ENCODE measurements around the gene CMSS1. TPM values are rescaled to one million over a fixed set of nuclear protein-coding genes. Genes with fewer than 3 reads are reported as not detected.

Gene CMSS1
- total and polyA plus RNA-seq, 2 of the 13 experiments (the other 11 are each of a cell fraction or from before 2014, with no cell fraction given), result 6.4 to 48.7 TPM

DNA sequence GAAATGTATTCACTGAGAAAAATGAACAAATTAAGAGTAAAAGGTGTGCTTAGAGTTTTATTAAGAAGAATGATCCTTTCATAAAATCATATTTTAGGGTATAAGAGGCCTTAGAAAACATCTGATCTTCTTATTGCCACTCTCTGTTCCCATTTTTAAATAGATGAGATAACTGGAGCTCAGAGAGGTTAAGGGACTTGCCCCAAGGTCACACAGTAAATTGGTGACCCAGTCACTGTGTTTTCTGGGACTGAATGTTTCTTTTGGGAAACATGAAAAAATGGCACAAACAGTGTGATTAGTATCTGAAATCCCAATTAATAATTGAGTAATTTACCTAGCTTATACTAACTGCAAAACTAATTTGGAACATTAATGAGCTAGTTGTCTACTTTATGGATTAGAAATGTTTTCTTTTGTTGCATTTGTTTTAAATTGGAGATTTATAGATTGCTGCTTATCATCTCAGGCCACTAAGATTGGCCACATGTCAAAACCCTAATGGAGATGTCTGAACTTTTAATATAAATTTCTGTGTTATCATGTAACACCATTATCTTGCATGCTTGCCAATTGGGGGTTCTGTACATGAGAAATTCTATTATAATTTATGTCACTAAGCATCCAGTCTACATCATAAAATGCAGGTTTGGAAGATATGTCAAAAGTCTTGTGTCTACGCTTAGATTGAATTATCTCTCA is 64.9 kb downstream of the CMSS1 start:
- Histone ChIP-seq H3K79me2 (ENCODE audit: insufficient read depth, low read length) (no peaks in the 10 kb centered on the region), H4K20me1 (ENCODE audit: insufficient read depth, low read length) (no peaks in the 10 kb centered on the region), H3K4me3 (replicated peaks in 1 of 3; ENCODE audit: insufficient read depth in 1 of 3, low read depth in 2 of 3, low read length in 3 of 3) (no peak overlapping the region), H3K4me1 (ENCODE audit: insufficient read depth, low read length) (peaks cover 66% of the 10 kb centered on the region), H3K36me3 (replicated peaks in 1 of 2; ENCODE audit: control insufficient read depth in 1 of 2, insufficient read depth in 2 of 2, low read length in 2 of 2) (no peaks in the 10 kb centered on the region), H3K9ac (ENCODE audit: insufficient read depth, low read depth, low read length) (no peak overlapping the region), H2AFZ (ENCODE audit: low read length) (no peak overlapping the region), H3K9me3 (ENCODE audit: low read length) (no peaks in the 10 kb centered on the region), H3K27ac (ENCODE audit: extremely low read length, insufficient read depth, low read length) (no peak overlapping the region), H3K4me2 (ENCODE audit: low read depth, low read length) (no peak overlapping the region), H3K27me3 (ENCODE audit: control insufficient read depth in 1 of 2, insufficient read depth in 2 of 2, low read length in 2 of 2) (no peaks in the 10 kb centered on the region)
- in situ Hi-C loops (cut with HindIII; ENCODE audit: extremely low pct_ligation_motif_present, low pct_unique_long_range_greater_than_20kb), result no loop called here
- ChIA-PET CTCF (ENCODE audit: low intra/inter-chr PET ratio, low total read pairs) (no interaction called here), POLR2A (no interaction called here)
- FAIRE-seq (no peak), ATAC-seq (no peak), DNase-seq (ENCODE audit: low spot score) (no peak)
- intact Hi-C loops (cut with micrococcal nuclease; ENCODE audit: unreplicated experiment), result no loop called here
- no TSS peak for BruUV-seq (replicated peaks)
- 100% methylated on average over 1 of the region's 1 CpG for WGBS (ENCODE audit: low lambda C conversion rate)
- no peak for TF ChIP-seq ZNF652 (CRISPR knock-in tag; IDR thresholded peaks at IDR 0.05; ENCODE audit: borderline replicate concordance, low read depth)
- TF ChIP-seq ARNT (IDR thresholded peaks at IDR 0.05), result no peak
- 0 out of 2 replicates have a peak, but pooled peaks have one; percentile 52 for TF ChIP-seq KDM1A (CRISPR knock-in tag; IDR thresholded peaks at IDR 0.05)
- no peak for TF ChIP-seq ZBTB21 (CRISPR knock-in tag; IDR thresholded peaks at IDR 0.05)
- TF ChIP-seq, protein P1, sequence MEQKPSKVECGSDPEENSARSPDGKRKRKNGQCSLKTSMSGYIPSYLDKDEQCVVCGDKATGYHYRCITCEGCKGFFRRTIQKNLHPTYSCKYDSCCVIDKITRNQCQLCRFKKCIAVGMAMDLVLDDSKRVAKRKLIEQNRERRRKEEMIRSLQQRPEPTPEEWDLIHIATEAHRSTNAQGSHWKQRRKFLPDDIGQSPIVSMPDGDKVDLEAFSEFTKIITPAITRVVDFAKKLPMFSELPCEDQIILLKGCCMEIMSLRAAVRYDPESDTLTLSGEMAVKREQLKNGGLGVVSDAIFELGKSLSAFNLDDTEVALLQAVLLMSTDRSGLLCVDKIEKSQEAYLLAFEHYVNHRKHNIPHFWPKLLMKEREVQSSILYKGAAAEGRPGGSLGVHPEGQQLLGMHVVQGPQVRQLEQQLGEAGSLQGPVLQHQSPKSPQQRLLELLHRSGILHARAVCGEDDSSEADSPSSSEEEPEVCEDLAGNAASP (CRISPR knock-in tag; IDR thresholded peaks at IDR 0.05; ENCODE audit: borderline replicate concordance), result no peak
- no peak for TF ChIP-seq PHF5A (CRISPR knock-in tag; IDR thresholded peaks at IDR 0.05; ENCODE audit: low read depth, unreplicated experiment)
- TF ChIP-seq, protein P2, sequence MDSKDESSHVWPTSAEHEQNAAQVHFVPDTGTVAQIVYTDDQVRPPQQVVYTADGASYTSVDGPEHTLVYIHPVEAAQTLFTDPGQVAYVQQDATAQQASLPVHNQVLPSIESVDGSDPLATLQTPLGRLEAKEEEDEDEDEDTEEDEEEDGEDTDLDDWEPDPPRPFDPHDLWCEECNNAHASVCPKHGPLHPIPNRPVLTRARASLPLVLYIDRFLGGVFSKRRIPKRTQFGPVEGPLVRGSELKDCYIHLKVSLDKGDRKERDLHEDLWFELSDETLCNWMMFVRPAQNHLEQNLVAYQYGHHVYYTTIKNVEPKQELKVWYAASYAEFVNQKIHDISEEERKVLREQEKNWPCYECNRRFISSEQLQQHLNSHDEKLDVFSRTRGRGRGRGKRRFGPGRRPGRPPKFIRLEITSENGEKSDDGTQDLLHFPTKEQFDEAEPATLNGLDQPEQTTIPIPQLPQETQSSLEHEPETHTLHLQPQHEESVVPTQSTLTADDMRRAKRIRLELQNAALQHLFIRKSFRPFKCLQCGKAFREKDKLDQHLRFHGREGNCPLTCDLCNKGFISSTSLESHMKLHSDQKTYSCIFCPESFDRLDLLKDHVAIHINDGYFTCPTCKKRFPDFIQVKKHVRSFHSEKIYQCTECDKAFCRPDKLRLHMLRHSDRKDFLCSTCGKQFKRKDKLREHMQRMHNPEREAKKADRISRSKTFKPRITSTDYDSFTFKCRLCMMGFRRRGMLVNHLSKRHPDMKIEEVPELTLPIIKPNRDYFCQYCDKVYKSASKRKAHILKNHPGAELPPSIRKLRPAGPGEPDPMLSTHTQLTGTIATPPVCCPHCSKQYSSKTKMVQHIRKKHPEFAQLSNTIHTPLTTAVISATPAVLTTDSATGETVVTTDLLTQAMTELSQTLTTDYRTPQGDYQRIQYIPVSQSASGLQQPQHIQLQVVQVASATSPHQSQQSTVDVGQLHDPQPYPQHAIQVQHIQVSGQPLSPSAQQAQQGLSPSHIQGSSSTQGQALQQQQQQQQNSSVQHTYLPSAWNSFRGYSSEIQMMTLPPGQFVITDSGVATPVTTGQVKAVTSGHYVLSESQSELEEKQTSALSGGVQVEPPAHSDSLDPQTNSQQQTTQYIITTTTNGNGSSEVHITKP (CRISPR knock-in tag; IDR thresholded peaks at IDR 0.05; ENCODE audit: low read depth), result no peak
- 0 out of 2 replicates have a peak, but pooled peaks have one; percentile 0 for TF ChIP-seq ELF4 (CRISPR knock-in tag; IDR thresholded peaks at IDR 0.05; ENCODE audit: borderline replicate concordance)
- TF ChIP-seq MZF1 (CRISPR knock-in tag; IDR thresholded peaks at IDR 0.05; ENCODE audit: borderline replicate concordance), result no peak
- TF ChIP-seq SRSF9 (IDR thresholded peaks at IDR 0.05; ENCODE audit: borderline replicate concordance, insufficient read depth, low read depth, low read length, poor library complexity, severe bottlenecking), result no peak
- no peak for TF ChIP-seq RFX3 (CRISPR knock-in tag; IDR thresholded peaks at IDR 0.05)
- no peak for TF ChIP-seq ZBTB8A (CRISPR knock-in tag; IDR thresholded peaks at IDR 0.05; ENCODE audit: borderline replicate concordance, low read depth)
- TF ChIP-seq HNF4A (CRISPR knock-in tag; IDR thresholded peaks at IDR 0.05), result no peak
- TF ChIP-seq, protein P3, sequence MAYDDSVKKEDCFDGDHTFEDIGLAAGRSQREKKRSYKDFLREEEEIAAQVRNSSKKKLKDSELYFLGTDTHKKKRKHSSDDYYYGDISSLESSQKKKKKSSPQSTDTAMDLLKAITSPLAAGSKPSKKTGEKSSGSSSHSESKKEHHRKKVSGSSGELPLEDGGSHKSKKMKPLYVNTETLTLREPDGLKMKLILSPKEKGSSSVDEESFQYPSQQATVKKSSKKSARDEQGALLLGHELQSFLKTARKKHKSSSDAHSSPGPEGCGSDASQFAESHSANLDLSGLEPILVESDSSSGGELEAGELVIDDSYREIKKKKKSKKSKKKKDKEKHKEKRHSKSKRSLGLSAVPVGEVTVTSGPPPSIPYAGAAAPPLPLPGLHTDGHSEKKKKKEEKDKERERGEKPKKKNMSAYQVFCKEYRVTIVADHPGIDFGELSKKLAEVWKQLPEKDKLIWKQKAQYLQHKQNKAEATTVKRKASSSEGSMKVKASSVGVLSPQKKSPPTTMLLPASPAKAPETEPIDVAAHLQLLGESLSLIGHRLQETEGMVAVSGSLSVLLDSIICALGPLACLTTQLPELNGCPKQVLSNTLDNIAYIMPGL (CRISPR knock-in tag; IDR thresholded peaks at IDR 0.05; ENCODE audit: borderline replicate concordance in 1 of 2, low read depth in 1 of 2), result no peak
- no peak for TF ChIP-seq ZNF501 (CRISPR knock-in tag; IDR thresholded peaks at IDR 0.05)
- TF ChIP-seq ZC3H4 (CRISPR knock-in tag; IDR thresholded peaks at IDR 0.05; ENCODE audit: borderline replicate concordance), result no peak
- TF ChIP-seq BRD4 (CRISPR knock-in tag; IDR thresholded peaks at IDR 0.05), result no peak
- TF ChIP-seq NR1H2 (CRISPR knock-in tag; IDR thresholded peaks at IDR 0.05; ENCODE audit: borderline replicate concordance, low read depth), result no peak
- TF ChIP-seq STAG1 (CRISPR knock-in tag; IDR thresholded peaks at IDR 0.05), result no peak

Data from HepG2 (cell line).